ENCODE measurements around the gene CNOT8.

- TF ChIP-seq CTCF (IDR thresholded peaks at IDR 0.05; ENCODE audit: extremely low read depth in 1 of 2, insufficient read depth in 1 of 2, low read depth in 1 of 2, low read length in 2 of 2), result no peak
- no peak for TF ChIP-seq POLR2AphosphoS5 (IDR thresholded peaks at IDR 0.05; ENCODE audit: insufficient read depth, low read depth, low read length)
- no peak for TF ChIP-seq MAX (IDR thresholded peaks at IDR 0.05; ENCODE audit: insufficient read depth, insufficient read length)
- no peak for TF ChIP-seq EZH2 (IDR thresholded peaks at IDR 0.05; ENCODE audit: borderline replicate concordance, low read depth, low read length, severe bottlenecking)
Observed at GRCh38 chr5:154917757-154918156, 59.3 kb downstream of the CNOT8 start.

Measured in endothelial cell of umbilical vein (primary cell).